Astrocyte (in vitro differentiated cells and primary cell): ENCODE measurements around the gene TAS2R20. TPM values are rescaled to one million over a fixed set of nuclear protein-coding genes. Genes with fewer than 3 reads are reported as not detected.
"Not testable (repeated sequence)": the region's sequence is repeated elsewhere in the genome, so short reads cannot be mapped to it uniquely, and the experiment has no call there.

Experiments
- DNase-seq: peaks from one replicate; pipeline ENCODE4 v3.0.0-alpha.2; 2010; ENCODE audit warnings: low read depth
- FAIRE-seq: peaks from 2 replicates; lab custom pipeline; 2011; peaks lifted over from hg19 to GRCh38; lab: Jason Lieb, UNC
- H2AFZ ChIP-seq: 2 replicates; pipeline ENCODE4 v1.6.0; 2012; ENCODE audit warnings: low read depth, low read length, inconsistent platforms
- H3K27ac ChIP-seq: 2 replicates; pipeline ENCODE4 v1.5.1; 2011; ENCODE audit warnings: low read depth, low read length, inconsistent platforms
- H3K27me3 ChIP-seq: 2 replicates; pipeline ENCODE4 v1.6.0; 2011; ENCODE audit warnings: low read length, inconsistent platforms; ENCODE audit not compliant: insufficient read depth
- H3K36me3 ChIP-seq: 2 replicates; pipeline ENCODE4 v1.5.1; 2011; ENCODE audit warnings: low read length, inconsistent platforms; ENCODE audit not compliant: insufficient read depth
- H3K4me1 ChIP-seq: 2 replicates; pipeline ENCODE4 v1.5.1; 2011; ENCODE audit warnings: low read length, inconsistent platforms; ENCODE audit not compliant: insufficient read depth
- H3K4me2 ChIP-seq: 2 replicates; pipeline ENCODE4 v1.6.0; 2012; ENCODE audit warnings: low read length, inconsistent platforms
- H3K4me3 ChIP-seq: 2 replicates; pipeline ENCODE4 v1.5.1; 2011; ENCODE audit warnings: low read depth, mild to moderate bottlenecking, low read length, inconsistent platforms; ENCODE audit not compliant: insufficient read depth
- H3K79me2 ChIP-seq: 2 replicates; pipeline ENCODE4 v1.6.0; 2012; ENCODE audit warnings: mild to moderate bottlenecking, low read length, inconsistent platforms; ENCODE audit not compliant: insufficient read depth
- H3K9ac ChIP-seq: 2 replicates; pipeline ENCODE4 v1.6.0; 2012; ENCODE audit warnings: mild to moderate bottlenecking, low read length, inconsistent platforms
- H3K9me3 ChIP-seq: 2 replicates; pipeline ENCODE4 v1.5.1; 2012; ENCODE audit warnings: low read depth, mild to moderate bottlenecking, low read length, inconsistent platforms; ENCODE audit not compliant: insufficient read depth
- H4K20me1 ChIP-seq: 2 replicates; pipeline ENCODE4 v1.6.0; 2012; ENCODE audit warnings: low read length, inconsistent platforms; ENCODE audit not compliant: insufficient read depth
- H3K27ac Mint-ChIP-seq: one replicate; pipeline ENCODE4 v1.8.0; 2021; ENCODE audit warnings: mild to moderate bottlenecking, mixed read lengths; ENCODE audit not compliant: unreplicated experiment
- H3K27me3 Mint-ChIP-seq: one replicate; pipeline ENCODE4 v1.8.0; 2021; ENCODE audit warnings: low read depth, mixed read lengths; ENCODE audit not compliant: unreplicated experiment
- H3K36me3 Mint-ChIP-seq: one replicate; pipeline ENCODE4 v1.8.0; 2021; ENCODE audit warnings: low read depth, mixed read lengths; ENCODE audit not compliant: unreplicated experiment
- H3K4me1 Mint-ChIP-seq: one replicate; pipeline ENCODE4 v1.8.0; 2021; ENCODE audit warnings: low read depth, mixed read lengths; ENCODE audit not compliant: unreplicated experiment
- H3K4me3 Mint-ChIP-seq: one replicate; pipeline ENCODE4 v1.8.0; 2021; ENCODE audit warnings: mild to moderate bottlenecking, moderate library complexity, mixed read lengths; ENCODE audit not compliant: unreplicated experiment
- H3K9me3 Mint-ChIP-seq: one replicate; pipeline ENCODE4 v1.8.0; 2021; ENCODE audit warnings: mild to moderate bottlenecking, mixed read lengths; ENCODE audit not compliant: unreplicated experiment
- CTCF ChIP-seq: IDR thresholded peaks from 2 replicates; pipeline ENCODE4 v1.5.1; 2011; ENCODE audit warnings: low read depth, mild to moderate bottlenecking, inconsistent platforms, low read length, moderate library complexity; ENCODE audit not compliant: insufficient read depth
- EZH2 ChIP-seq: IDR thresholded peaks from 2 replicates; pipeline ENCODE4 v1.6.1; 2012; ENCODE audit warnings: mild to moderate bottlenecking, low read length, inconsistent platforms; ENCODE audit not compliant: insufficient read depth
- total RNA-seq: library from RNA; stranded (reverse); gene quantifications from 2 replicates; pipeline ENCODE4 v1.2.1, GENCODE V29; 2021

TAS2R20 gene
- total RNA-seq, 1 donor from 2014 or later = 0.57 TPM

GRCh38 chr12:11039171-11039570, 41.1 kb upstream of the TAS2R20 start:
- no peak for FAIRE-seq
- Mint-ChIP-seq H3K27ac (no peak overlapping the region), H3K4me3 (no peak overlapping the region)

GRCh38 chr12:11033959-11034358, 35.9 kb upstream of the TAS2R20 start:
- not testable (repeated sequence) for H3K4me1 Mint-ChIP-seq, H4K20me1 ChIP-seq, H3K27me3 Mint-ChIP-seq, FAIRE-seq, H3K4me2 ChIP-seq, H3K27ac ChIP-seq, DNase-seq, H3K9ac ChIP-seq, H3K36me3 Mint-ChIP-seq, H3K27ac Mint-ChIP-seq, H3K79me2 ChIP-seq, H3K27me3 ChIP-seq, H3K4me3 Mint-ChIP-seq, H3K36me3 ChIP-seq, H3K9me3 ChIP-seq, H2AFZ ChIP-seq, H3K4me1 ChIP-seq, H3K9me3 Mint-ChIP-seq, H3K4me3 ChIP-seq

More at GRCh38 chr12:11039171-11039570, 41.1 kb upstream of the TAS2R20 start:
- no peak overlapping the region for H2AFZ ChIP-seq
- H3K27me3 ChIP-seq = no peaks in the 10 kb centered on the region
- Mint-ChIP-seq H3K4me1 (peaks cover 3% of the 10 kb centered on the region), H3K27me3 (no peaks in the 10 kb centered on the region), H3K9me3 (no peaks in the 10 kb centered on the region), H3K36me3 (peaks cover 4% of the 10 kb centered on the region)
- H3K4me2 ChIP-seq = no peak overlapping the region
- no peak overlapping the region for H3K9ac ChIP-seq
- peaks cover 12% of the 10 kb centered on the region for H4K20me1 ChIP-seq
- H3K27ac ChIP-seq = no peak overlapping the region
- no peaks in the 10 kb centered on the region for H3K9me3 ChIP-seq
- H3K4me3 ChIP-seq = no peak overlapping the region
- no peak for DNase-seq
- no peaks in the 10 kb centered on the region for H3K4me1 ChIP-seq
- no peaks in the 10 kb centered on the region for H3K36me3 ChIP-seq
- no peak for TF ChIP-seq EZH2
- no peak for TF ChIP-seq CTCF
- H3K79me2 ChIP-seq = peaks cover 5% of the 10 kb centered on the region

GRCh38 chr12:11031307-11031706, 33.2 kb upstream of the TAS2R20 start, which contains the start of gene TAS2R31:
TAS2R31 (minus strand) TSS chr12:11031407; CDS start chr12:11031335, 72 bp downstream.
- Histone ChIP-seq H3K9me3 (no peaks in the 10 kb centered on the region), H3K36me3 (no peaks in the 10 kb centered on the region), H3K4me3 (no peak within 1 kb of the TSS), H4K20me1 (no peaks in the 10 kb centered on the region), H3K9ac (no peak within 1 kb of the TSS), H2AFZ (no peak within 1 kb of the TSS), H3K79me2 (no peaks in the 10 kb centered on the region), H3K27ac (no peak within 1 kb of the TSS), H3K4me1 (no peaks in the 10 kb centered on the region), H3K4me2 (no peak within 1 kb of the TSS), H3K27me3 (no peaks in the 10 kb centered on the region)
- DNase-seq (no peak), FAIRE-seq (no peak)
- H3K27ac Mint-ChIP-seq = no peak within 1 kb of the TSS
- no peaks in the 10 kb centered on the region for H3K9me3 Mint-ChIP-seq
- no peaks in the 10 kb centered on the region for H3K27me3 Mint-ChIP-seq
- peaks cover 5% of the 10 kb centered on the region for H3K36me3 Mint-ChIP-seq
- TF ChIP-seq CTCF (no peak), EZH2 (no peak)
- H3K4me3 Mint-ChIP-seq = no peak within 1 kb of the TSS
- H3K4me1 Mint-ChIP-seq = no peaks in the 10 kb centered on the region
